NCI-H146 treated with DMSO at 0.1 percent for 48 hours (cell line): ENCODE data around the gene MEOX2.

ENCODE experiments used
- DNase-seq: peaks from one replicate; lab custom pipeline; 2025; ENCODE audit not compliant: unreplicated experiment; lab: John Stamatoyannopoulos, UW

The MEOX2 gene

DNA sequence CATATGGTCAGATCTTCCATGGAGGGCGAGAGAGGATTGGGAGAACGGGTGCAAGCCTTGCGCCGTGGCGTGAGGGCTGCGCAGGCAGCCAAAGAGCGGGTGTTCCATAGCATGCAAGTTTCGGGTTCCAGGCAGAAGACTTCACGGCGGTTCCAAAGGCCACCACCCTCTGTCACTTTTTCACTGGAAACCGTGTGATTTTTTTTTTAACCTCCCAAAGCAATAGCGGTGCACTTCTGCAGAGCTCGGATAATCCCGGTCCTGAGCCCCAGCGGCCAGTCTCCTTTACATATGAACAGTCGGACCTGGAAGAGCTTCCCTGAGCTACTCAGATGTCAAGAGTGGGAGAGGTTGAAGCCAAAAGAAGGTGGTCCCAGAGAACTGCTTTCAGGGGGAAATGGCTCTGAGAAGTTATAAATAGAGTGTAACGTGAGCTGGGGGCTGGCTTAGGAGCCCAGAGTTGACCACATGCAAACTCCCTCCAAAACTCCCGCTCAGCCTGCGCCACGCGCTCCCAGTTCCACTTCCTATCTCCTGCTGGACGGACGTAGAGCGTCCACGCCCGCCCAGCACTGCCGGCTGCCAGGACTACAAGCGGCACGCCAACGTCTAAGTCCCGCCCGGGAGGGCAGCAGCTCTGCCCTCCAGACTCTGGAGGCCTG, at the start of gene MEOX2:
MEOX2 (minus strand) TSS at position 389 of the 662 bp plus-strand sequence; CDS start at position 108, 281 bp downstream.
- no peak for DNase-seq

DNA sequence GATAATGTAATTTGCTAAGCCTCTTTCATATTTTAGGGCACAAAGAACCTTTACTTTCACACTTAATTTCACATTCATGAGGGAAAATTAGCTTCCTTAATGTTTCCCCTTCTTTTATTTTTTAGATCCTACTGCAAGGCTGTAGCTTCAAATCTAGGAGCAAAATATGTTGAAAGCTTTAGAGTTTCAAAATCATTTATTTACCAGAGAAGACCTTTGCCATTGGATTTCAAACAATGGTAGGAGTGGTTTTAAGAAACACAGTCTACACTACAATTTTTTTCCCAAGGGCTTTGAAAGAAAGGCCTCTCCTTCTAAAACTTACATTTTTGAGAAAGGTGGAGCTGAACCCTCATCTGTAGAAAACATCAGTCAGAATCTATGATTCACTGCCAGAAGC, 43.3 kb upstream of the MEOX2 start:
- no peak for DNase-seq

DNA sequence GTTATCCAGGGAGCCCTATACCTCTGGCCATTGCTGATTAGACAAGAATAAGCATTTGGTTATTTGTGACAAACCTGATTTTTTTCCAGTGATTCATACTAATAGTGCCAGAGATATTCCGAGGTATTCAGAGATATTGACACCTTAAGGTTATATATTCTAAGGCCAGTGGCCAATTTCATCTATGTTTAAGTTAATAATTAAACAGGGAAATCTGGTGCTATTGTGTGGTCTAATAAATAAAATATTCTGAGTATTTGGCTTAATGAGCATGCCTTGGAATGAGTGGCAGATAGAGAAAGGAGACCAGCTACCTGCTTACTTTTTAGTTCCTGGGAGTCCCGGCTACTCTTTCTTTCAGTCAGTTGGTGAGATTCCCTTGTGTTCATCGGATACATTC, 38.6 kb upstream of the MEOX2 start:
- DNase-seq: no peak

DNA sequence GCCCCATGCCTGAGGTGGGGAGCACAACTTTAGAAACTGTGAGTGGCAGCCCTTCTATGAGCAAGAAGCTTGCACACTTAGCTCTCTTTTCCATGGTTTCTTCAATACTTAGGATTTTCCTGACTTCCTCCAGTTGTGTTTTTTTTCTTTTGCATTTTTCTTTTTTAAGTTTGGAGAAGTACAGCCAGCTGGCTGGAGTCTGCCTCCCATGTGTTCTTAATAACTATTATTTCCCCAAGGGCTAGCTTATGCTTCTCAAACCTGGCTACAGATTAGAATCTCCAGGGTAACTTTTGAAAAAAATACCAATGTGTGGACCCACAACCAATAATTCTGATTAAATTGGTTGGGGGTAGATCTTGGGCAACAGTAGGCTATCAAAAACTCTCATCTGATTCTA, 37.4 kb upstream of the MEOX2 start:
- DNase-seq: no peak

DNA sequence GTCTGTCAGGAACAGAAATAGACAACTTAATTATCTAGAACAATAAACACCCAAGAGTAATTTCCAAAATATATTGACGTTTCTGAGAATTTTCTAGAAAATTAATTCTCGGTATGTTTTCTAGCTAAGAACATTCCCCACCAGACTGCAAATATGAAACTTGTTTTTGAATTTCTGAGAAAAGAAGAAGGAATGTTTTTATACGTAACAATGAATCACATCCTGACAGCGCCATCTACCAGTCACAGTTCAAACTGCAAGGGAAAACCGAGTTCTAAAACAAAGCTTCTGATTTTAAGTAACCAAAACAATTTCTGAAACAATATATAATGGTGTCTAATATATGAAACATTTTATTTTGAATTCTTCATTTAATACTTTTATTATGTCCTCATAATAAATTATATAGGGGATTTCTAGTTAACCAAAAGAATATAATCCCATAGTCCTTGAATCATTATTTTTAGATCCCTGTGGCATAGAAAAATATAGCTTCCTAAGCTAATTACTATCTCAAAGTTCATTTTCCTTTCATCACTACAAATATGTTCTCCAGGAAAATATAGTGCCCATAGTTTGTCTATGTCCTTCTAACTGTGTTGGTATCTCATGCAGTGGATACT, 34.5 kb upstream of the MEOX2 start:
- peak; percentile 8 for DNase-seq

DNA sequence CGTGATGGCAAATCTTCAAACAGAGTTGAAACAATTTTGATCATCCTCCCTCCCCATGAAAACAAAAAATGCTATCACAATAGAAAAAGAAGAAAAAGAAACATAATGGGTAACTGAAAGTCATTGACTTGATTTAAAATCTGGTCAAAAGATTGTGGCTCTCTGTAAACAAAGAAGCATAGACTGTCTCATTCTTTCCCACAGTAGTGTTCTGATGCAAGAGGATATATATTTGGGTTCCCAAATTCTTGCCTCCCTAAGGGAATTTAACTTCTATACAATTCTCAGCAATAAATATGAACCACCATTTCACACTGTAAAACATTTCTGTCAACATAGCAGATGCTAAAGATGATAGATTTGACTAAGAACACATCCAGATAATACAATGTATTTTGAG, 32.8 kb upstream of the MEOX2 start:
- no peak for DNase-seq

DNA sequence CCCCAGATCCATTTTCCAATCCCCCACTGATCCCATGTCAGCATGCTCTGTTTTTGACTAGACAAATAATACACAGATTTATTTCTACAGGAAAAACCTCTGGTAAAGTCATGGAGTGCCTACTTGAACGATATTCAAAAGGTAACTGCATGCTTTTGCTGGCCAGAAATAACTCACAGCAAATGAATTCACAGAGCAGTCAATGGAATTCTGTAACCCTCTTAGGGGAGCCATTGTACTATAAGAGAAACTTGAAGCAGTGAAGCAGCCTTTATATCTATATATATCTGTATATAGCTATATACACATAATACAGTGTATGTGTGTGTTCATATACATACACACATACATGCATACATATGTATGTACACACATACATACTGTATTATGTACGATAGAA, 29.0 kb upstream of the MEOX2 start:
- DNase-seq: no peak

DNA sequence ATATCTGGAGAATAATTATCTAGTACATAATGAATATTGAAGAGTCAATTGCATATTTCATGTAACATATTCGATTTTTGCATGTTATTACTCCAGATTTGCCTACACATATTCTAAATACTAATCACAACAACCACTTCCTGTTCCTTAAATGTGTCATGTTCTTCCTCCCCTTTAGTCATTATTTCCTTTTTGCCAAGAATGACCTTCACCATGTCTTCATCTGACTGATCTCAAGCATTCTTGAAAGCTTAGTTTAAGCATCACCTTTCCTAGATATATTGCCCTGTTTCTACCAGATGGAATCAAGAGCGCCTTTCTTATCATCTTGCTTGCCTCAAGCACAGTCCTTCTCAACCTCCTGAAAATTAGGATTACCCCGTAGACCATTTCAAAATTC, 23.5 kb upstream of the MEOX2 start:
- no peak for DNase-seq

DNA sequence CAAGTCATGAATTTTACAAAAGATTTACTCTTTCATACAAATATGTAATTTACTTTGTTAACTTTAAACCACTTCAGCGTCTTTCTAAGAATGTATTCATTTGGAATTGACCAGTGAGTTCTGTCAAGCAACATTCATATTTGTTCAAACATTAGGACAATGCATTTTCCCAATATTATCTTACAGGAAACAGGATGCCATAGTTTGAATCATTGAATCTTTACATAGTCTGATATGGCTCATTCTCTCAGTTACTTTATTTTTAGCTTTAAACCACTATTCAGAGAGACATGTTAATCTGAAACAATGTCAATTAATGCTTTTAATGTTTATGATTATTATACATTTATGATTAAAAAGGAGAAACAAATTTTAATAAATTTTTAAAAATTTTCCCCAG, 21.1 kb upstream of the MEOX2 start:
- DNase-seq: no peak

DNA sequence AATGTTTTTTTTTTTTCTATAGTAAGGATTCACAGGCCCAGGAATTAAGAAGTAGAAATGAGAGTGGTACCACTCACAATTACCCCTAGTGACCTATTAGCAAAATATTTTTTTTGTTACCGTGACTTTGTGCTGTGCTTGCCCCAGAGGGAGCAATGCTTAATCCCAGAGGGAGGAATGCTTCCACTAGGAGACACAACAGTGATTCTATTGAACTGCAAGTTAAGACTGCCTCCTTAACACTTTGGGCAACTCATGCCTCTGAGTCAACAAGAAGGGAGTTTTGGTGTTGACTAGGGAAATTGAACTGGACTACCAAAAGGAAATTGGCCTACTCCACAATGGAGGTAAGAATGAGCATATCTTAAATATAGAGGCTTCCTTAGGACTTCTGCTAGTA, 17.2 kb upstream of the MEOX2 start:
- no peak for DNase-seq

DNA sequence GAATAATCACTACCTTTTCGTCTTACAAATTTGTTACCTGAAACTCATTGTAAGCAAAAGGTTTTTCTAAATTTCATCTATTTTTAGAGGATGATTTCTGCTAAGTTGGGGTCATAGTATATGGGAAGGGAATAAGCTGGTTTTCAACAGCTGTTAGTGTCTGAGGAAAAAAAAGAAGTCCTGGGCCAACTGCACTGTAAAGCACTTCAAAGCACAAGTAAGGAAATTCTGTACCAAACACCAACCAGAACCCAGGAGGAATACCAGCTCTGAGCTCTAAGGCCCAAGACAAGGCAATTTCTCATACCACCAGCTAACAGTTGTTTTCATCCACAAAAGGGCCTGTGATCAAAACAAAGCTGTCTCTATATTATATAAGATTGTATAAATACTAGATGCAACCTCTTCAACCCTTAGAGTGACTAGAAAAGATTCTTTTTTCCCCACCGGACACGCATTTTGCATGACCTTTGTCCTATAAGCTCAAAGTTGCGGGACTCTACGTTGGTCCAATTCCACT, 6.1 kb upstream of the MEOX2 start:
- DNase-seq: no peak

DNA sequence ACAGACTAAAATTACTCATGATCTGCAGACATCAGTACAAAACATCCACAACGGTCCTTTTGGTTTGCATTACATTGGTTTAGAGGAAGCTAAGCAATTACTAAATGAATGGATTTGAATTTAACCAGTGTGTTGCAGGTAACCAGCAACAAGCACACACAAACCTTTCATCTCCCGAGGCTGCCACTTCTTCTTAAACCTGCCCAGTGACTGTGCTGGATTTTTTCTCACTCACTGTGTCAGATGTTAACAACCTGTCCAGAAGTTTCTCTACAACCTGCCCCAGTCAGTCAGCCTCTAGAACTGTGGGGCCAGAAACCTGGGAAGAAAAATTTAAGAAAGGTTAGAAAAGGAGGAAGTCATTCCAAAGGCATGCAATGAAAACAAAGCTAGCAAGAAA, 2.4 kb upstream of the MEOX2 start:
- DNase-seq: no peak

DNA sequence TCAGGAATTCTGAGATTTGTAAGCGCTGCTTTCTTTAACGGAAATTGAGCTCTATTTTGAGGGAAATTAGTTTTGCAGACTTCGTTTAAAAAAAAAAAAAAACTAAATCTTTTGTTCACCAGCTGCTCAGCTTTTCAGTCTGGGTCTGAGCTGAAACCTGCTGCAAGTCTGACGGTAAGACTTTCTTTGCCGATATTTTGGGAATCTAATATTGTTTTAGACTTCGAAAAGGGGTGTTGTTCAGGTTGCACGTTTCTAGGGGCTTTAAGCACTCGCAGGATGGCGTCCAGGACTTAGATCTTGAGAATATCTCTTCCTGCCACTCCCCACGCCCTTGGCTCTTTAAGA, 1.8 kb upstream of the MEOX2 start:
- no peak for DNase-seq

DNA sequence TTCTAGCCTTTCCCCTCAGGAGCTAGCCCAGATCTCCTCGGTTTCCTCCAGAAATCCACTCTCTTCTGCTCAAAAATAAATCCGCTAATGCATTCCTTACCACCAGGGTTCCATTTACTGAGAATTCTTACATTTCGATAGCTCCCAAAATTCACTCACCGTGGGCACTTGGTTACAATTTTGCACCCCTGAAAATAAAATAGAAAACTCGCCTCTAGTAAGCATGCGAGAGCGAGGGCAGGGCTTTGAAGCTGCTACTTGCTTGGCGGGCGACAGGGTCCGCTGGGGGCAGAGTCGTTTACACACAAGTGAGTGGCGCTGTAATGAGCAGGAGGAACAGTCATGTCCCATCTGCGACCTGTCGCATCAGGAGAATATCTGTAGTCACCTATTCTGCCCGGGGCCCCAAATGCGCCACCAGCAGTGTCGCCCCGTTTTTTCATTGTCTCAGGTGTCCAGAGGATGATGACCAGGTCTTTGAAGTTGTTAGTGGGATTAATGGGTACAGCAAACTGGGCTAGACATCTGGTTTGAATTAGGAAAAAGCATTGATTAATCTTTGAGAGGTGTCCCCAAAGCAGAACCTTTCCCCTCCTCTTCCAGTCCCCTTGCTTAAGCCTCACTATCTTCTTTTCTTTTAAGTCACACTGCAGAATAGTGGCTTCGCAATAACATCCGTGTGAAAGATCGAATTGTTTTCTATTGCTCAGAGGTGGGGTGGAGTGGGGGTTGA, 1.2 kb upstream of the MEOX2 start:
- DNase-seq: no peak

DNA sequence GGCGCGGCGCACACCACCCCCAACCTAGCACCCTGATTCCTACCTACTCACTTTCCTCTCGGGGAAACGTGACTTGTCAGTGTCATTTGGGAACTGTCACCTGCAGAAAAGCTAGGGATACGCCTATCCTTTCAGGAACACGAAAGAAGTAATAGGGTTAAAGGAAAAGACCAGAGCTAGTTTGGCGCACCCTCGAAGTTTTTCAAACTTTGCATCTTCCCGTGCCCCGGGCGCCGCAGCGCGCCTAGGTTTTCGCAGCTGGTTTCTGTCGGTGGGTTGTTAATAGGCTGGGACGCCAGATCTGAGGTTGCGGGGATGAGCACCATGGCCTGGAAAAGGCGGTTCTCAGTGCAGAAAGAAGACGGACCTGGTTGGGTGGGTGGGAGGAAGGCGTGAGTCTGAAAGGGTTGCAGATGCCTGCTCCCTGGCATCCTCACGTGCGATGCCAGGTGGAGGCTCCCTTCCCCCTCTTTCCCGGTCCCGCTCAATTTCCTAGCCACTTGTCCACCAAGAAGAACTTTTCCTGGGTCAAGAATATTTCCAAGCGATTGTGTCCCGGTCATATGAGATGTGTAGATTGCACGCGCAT, 568 bp upstream of the MEOX2 start:
- DNase-seq: no peak

DNA sequence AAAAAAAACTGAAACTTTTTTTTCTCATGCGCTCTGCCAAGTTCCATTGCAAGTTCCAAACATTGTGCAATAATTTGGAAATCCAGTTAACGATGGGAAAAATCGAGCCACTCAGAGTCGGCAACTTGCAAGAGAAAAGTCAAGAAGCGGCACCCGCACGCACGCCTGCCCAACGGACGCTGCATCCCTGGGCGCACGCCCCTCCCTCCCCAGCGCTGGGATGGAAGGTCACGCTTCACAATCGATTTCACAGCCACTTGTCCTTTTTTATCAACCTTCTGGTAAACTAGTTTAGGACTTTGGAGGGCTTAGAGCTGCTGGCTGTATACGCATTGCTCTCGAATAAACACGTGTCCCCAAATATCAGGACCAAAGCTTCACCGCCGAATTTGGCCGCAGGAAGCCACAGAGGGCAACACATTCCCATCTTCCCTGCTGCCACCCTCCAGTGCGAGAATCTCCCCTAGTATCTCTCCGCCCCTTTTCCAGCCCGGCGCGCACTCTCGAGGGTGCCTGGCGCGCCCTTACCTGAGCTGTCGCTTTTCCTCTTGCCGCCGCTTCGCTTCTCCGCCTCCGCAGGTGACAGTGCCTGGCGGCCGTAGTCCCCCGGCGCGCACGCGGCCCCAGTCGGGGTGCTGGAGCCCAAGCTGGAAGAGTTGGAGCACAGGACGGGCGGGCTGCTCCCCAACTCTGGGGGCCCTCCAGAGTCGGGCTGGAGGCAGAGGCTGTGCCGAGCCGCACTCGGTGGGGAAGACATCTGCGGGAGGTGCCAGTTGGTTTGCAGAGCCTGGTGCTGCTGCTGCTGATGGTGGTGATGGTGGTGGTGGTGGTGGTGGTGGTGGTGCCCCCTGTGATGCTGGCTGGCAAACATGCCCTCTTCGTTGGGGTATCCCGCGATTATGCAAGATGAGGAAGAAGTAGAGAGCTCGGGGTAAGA, 857 bp downstream of the MEOX2 start:
- no peak for DNase-seq

DNA sequence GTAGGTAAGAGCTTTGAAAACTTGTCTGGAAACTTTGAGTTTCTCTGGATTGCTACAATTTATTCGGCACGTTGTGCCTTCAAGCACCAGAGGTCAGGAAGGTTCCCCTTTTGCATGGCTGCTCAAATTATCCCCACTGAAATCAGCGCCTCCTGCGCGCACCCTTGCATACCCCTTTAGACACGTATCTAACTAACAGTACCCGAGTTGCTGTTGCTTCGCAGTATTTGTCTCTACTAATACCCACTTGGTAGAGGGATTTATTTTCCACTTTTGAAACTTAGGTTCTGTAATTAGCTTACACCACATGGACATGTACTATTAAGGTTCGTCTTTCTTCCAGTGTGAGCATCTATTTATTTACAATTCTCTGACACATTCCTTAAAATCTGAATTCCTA, 1.6 kb downstream of the MEOX2 start:
- DNase-seq: no peak

DNA sequence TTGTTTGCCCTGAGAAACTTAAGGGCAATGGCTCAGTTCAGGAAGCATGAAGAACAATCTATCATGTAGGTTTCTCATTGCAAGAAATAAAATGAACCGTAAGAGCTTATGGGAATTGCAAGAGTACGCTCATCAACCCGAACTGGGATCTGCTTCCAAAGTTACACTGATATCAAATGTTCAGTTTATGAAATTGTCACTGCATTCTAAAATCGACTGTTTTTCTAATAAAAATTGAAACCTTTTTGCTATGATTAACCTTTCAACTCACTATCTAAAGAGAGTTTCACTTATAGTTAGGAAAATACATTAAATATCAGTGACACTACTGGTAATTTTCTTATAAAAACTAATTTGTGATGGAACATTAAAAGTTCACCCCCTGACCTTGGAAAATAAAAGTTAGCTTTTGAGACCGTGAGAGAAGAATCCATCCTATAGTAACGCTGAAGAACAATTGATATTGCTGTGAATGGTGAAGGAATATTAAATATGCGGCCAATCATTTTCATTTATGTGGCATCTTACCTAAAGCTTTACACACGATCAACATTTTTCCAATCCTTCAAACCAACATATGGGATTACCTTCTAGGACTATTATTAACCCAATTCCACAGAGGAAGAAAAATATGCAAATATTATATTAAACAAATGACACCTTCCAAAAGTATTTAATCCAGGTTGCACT, 2.2 kb downstream of the MEOX2 start:
- no peak for DNase-seq

DNA sequence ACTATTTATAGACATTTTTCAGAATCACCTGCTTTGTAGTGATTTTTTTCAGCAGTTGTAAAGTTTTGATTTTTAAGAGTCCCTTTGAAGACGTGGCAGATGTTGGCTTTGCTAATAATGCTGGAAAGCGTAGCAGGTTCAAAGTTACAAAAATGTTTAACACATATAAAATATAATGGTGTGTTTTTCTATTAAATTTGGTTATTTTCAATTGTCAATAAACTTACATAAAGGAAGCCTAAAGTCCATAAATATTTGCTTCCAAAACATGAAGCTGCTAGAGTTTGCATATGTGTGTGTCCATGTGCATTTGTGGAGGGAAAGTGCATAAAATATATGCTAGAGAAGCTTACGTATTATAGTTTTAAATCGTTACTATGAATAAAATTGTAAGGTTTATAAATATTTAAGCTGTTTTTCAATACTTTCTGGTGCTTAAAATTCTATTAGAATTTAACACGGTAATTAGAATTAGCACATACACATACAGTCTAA, 3.7 kb downstream of the MEOX2 start:
- DNase-seq: no peak

DNA sequence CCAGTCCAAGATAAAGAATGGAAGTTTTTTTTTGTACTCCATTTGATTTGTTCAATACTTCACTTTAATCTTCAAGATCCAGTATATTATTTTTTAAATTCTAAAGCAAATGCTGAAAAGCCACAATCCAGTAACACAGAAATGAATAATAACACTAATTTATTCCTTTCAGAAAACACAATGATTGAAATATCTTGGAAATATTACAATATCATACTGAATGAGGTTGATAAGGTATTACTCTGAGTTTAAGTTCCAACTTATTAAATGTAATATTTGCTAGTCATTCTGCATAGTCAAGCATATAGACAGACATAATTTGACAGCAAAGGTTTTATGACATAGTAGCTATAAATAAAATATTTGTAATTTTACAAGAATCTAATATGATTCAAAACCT, 4.4 kb downstream of the MEOX2 start:
- no peak for DNase-seq
